PC-3 (cell line): ENCODE data around the gene PPP1R1B. TPM values are rescaled to one million over a fixed set of nuclear protein-coding genes. Genes with fewer than 3 reads are reported as not detected.

Source experiments
- ATAC-seq: fragments of 200-7000 bp; cut with Tn5 transposase; 2 replicates; pipeline ENCODE4 v1.9.1; 2020; ENCODE audit warnings: mild to moderate bottlenecking, moderate library complexity
- BruUV-seq: library from RNA; stranded (reverse); fragments of 400-500 nt; replicated peaks from 2 replicates; lab custom pipeline; 2021; lab: Mats Ljungman, UMichigan
- CTCF ChIA-PET: fragments of 300-600 bp; sonication (Branson Sonifier 250); formaldehyde crosslinking; loops from one replicate; lab custom pipeline; 2022; ENCODE audit warnings: antibody characterized with exemption; lab: Charles Lee
- POLR2A ChIA-PET: fragments of 300-600 bp; sonication (Branson Sonifier 250); formaldehyde crosslinking; loops from one replicate; lab custom pipeline; 2022; ENCODE audit warnings: antibody characterized with exemption; ENCODE audit not compliant: unreplicated experiment; lab: Charles Lee
- DNase-seq: peaks from one replicate; pipeline ENCODE4 v3.0.0-alpha.2; 2015
- H2AFZ ChIP-seq: fragments of 300-600 bp; sonication (generic); 2 replicates; pipeline ENCODE4 v1.6.0; 2016; ENCODE audit warnings: antibody characterized with exemption, low read length
- H3F3A ChIP-seq: fragments of 300-600 bp; sonication (generic); one replicate; pipeline ENCODE4 v1.6.0; 2017; ENCODE audit warnings: antibody characterized with exemption, low read length, control low read depth, mild to moderate bottlenecking; ENCODE audit not compliant: unreplicated experiment
- H3K27ac ChIP-seq: fragments of 300-600 bp; sonication (generic); 2 replicates; pipeline ENCODE4 v1.5.1; 2016; ENCODE audit warnings: mild to moderate bottlenecking, low read length
- H3K27me3 ChIP-seq: fragments of 300-600 bp; sonication (generic); 2 replicates; pipeline ENCODE4 v1.6.1; 2016; ENCODE audit warnings: low read length, mixed read lengths
- H3K36me3 ChIP-seq: fragments of 300-600 bp; sonication (generic); 2 replicates; pipeline ENCODE4 v1.6.1; 2016; ENCODE audit warnings: low read depth, mixed run types, low read length, mixed read lengths
- H3K4me1 ChIP-seq: fragments of 300-600 bp; sonication (generic); 2 replicates; pipeline ENCODE4 v1.5.1; 2016; ENCODE audit warnings: low read length; ENCODE audit not compliant: insufficient read depth
- H3K4me2 ChIP-seq: fragments of 300-600 bp; sonication (generic); 2 replicates; pipeline ENCODE4 v1.6.0; 2016; ENCODE audit warnings: low read length
- H3K4me3 ChIP-seq: fragments of 300-600 bp; sonication (generic); 2 replicates; pipeline ENCODE4 v1.5.1; 2016; ENCODE audit warnings: mild to moderate bottlenecking, low read length, mixed read lengths
- H3K79me2 ChIP-seq: fragments of 300-600 bp; sonication (generic); 2 replicates; pipeline ENCODE4 v1.6.1; 2017; ENCODE audit warnings: low read length, mixed read lengths
- H3K9ac ChIP-seq: fragments of 300-600 bp; sonication (generic); 2 replicates; pipeline ENCODE4 v1.6.0; 2016; ENCODE audit warnings: mild to moderate bottlenecking, low read length
- H3K9me2 ChIP-seq: fragments of 300-600 bp; sonication (generic); replicated peaks from 2 replicates; pipeline ENCODE4 v1.6.1; 2016; ENCODE audit warnings: mixed run types, low read length, mixed read lengths
- H3K9me3 ChIP-seq: fragments of 300-600 bp; sonication (generic); 2 replicates; pipeline ENCODE4 v1.6.1; 2016; ENCODE audit warnings: low read length, mixed read lengths
- H4K20me1 ChIP-seq: fragments of 300-600 bp; sonication (generic); 2 replicates; pipeline ENCODE4 v1.6.1; 2016; ENCODE audit warnings: low read length, mixed read lengths
- EZH2 ChIP-seq: fragments of 300-600 bp; sonication (generic); IDR thresholded peaks from one replicate; pipeline ENCODE4 v1.6.1; 2017; ENCODE audit warnings: antibody characterized with exemption, mild to moderate bottlenecking, low read length; ENCODE audit not compliant: unreplicated experiment
- EZH2phosphoT487 ChIP-seq: fragments of 300-600 bp; sonication (generic); IDR thresholded peaks from 2 replicates; pipeline ENCODE4 v1.6.1; 2018; ENCODE audit warnings: mild to moderate bottlenecking, antibody characterized with exemption, low read length, borderline replicate concordance
- intact Hi-C: fragments of 100-400 bp; cut with micrococcal nuclease; formaldehyde crosslinking; loops from 2 replicates; pipeline ENCODE4 v1.9.0; 2023
- total RNA-seq: library from RNA; depleted of rRNA; stranded (reverse); fragments of >200 nt; gene quantifications from 2 replicates; pipeline ENCODE4 v1.2.3, GENCODE V29; 2014
- TF ChIP-seq, protein P1 (sequence below): fragments of 300-600 bp; sonication (generic); conservative IDR thresholded peaks from 2 replicates; pipeline ENCODE4 v1.5.1; 2017; ENCODE audit warnings: antibody characterized with exemption, low read depth, mild to moderate bottlenecking, low read length

PPP1R1B gene
- total RNA-seq, 1 experiment from 2014 or later: 3.1 TPM

- H3K27me3 ChIP-seq: peaks cover 10% of the 10 kb centered on the region
- DNase-seq: no peak
These were observed 15.2 kb upstream of the PPP1R1B start for GRCh38 chr17:39611401-39612112.

DNA sequence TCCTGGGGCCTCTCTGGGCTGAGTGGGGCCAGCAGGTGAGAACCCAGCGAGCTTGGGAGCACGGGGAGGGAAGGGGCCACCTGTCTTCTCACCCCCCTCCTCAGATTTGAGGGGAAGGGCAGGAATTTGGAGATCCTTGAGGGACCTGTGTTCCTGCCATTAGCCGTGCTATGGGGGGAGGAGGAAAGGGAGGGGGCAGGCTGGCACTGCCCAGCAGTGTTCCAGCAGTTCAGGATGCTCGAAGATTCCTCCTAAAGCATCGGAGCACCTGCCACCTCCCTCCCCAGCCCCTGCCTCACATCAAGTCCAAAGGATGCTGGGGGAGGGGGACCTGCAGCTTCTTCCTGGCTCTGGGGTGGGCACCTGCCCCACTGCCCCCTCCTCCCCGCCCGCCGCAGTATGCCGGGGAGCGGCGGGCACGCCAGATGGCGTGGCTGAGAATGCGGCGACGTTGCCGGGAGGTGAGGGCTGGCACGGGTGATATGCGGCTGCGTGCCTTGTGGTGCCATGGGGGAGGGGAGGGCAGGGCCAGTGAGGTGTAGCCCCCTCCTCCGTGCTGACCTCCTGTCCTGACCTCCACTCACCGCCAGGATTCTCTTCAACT lies 14.4 kb upstream of the PPP1R1B start:
- no peak overlapping the region for H2AFZ ChIP-seq
- H3K79me2 ChIP-seq: no peaks in the 10 kb centered on the region
- H3F3A ChIP-seq: no peaks in the 10 kb centered on the region
- no peak overlapping the region for H3K9ac ChIP-seq
- no peak overlapping the region for H3K4me3 ChIP-seq
- DNase-seq (no peak), ATAC-seq (no peak)
- intact Hi-C loops: no loop called here
- H3K27ac ChIP-seq: no peak overlapping the region
- ChIA-PET CTCF (no interaction called here), POLR2A (no interaction called here)
- no peaks in the 10 kb centered on the region for H3K9me3 ChIP-seq
- no peaks in the 10 kb centered on the region for H4K20me1 ChIP-seq
- peaks cover 1% of the 10 kb centered on the region for H3K27me3 ChIP-seq
- no peaks in the 10 kb centered on the region for H3K4me1 ChIP-seq
- no TSS peak for BruUV-seq
- no peaks in the 10 kb centered on the region for H3K9me2 ChIP-seq
- no peak overlapping the region for H3K4me2 ChIP-seq
- TF ChIP-seq, protein P1, sequence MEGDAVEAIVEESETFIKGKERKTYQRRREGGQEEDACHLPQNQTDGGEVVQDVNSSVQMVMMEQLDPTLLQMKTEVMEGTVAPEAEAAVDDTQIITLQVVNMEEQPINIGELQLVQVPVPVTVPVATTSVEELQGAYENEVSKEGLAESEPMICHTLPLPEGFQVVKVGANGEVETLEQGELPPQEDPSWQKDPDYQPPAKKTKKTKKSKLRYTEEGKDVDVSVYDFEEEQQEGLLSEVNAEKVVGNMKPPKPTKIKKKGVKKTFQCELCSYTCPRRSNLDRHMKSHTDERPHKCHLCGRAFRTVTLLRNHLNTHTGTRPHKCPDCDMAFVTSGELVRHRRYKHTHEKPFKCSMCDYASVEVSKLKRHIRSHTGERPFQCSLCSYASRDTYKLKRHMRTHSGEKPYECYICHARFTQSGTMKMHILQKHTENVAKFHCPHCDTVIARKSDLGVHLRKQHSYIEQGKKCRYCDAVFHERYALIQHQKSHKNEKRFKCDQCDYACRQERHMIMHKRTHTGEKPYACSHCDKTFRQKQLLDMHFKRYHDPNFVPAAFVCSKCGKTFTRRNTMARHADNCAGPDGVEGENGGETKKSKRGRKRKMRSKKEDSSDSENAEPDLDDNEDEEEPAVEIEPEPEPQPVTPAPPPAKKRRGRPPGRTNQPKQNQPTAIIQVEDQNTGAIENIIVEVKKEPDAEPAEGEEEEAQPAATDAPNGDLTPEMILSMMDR: no peak
- TF ChIP-seq EZH2: no peak
- TF ChIP-seq EZH2phosphoT487: no peak
- H3K36me3 ChIP-seq: no peaks in the 10 kb centered on the region

More at GRCh38 chr17:39611401-39612112, 15.2 kb upstream of the PPP1R1B start:
- Histone ChIP-seq H3K36me3 (no peaks in the 10 kb centered on the region), H3K9ac (no peak overlapping the region), H4K20me1 (no peaks in the 10 kb centered on the region), H3K4me2 (no peak overlapping the region), H3K9me2 (no peaks in the 10 kb centered on the region), H2AFZ (no peak overlapping the region), H3K27ac (no peak overlapping the region), H3K9me3 (no peaks in the 10 kb centered on the region), H3K79me2 (no peaks in the 10 kb centered on the region), H3K4me1 (no peaks in the 10 kb centered on the region), H3K4me3 (no peak overlapping the region), H3F3A (no peaks in the 10 kb centered on the region)
- intact Hi-C loops: no loop called here
- no TSS peak for BruUV-seq
- ATAC-seq: no peak
- CTCF ChIA-PET: no interaction called here
- TF ChIP-seq EZH2phosphoT487: no peak
- TF ChIP-seq, protein P1: no peak
- no peak for TF ChIP-seq EZH2
- POLR2A ChIA-PET: no interaction called here

DNA sequence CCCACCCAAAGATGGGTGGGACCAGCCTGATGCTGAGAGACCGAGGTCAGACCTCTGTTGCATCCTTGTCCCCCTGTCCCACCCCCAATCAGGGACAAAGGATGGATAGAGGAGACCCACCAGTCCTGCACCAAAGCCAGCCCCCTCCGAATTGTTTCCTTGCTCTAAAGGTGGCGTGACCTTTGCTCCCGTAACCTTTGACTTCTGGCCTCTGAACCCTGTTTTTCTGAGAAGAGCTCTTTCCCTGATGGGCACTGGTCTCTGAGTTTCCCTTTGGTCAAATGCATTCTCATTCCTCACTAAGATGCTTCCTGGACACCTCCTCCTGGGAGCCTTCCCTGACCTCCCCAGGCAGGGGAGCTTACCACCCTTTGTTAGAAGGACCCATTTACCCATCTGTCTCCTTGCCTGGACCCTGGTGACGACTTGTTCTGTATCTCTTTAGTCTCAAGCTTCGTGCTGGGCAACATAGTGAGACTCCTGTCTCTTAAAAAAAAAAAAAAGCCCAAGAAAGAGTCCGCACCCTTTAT lies 13.8 kb upstream of the PPP1R1B start:
- no peak overlapping the region for H3K4me2 ChIP-seq
- no peak for DNase-seq
- intact Hi-C loops: no loop called here
- H3K9ac ChIP-seq: no peak overlapping the region
- no peaks in the 10 kb centered on the region for H3K27me3 ChIP-seq
- ChIA-PET POLR2A (no interaction called here), CTCF (no interaction called here)
- no peaks in the 10 kb centered on the region for H4K20me1 ChIP-seq
- ATAC-seq: no peak
- no peaks in the 10 kb centered on the region for H3K9me3 ChIP-seq
- H3F3A ChIP-seq: no peaks in the 10 kb centered on the region
- H3K36me3 ChIP-seq: no peaks in the 10 kb centered on the region
- no TSS peak for BruUV-seq
- no peaks in the 10 kb centered on the region for H3K9me2 ChIP-seq
- H3K27ac ChIP-seq: no peak overlapping the region
- H2AFZ ChIP-seq: no peak overlapping the region
- TF ChIP-seq, protein P1: no peak
- no peak for TF ChIP-seq EZH2
- TF ChIP-seq EZH2phosphoT487: no peak
- no peaks in the 10 kb centered on the region for H3K79me2 ChIP-seq
- no peak overlapping the region for H3K4me3 ChIP-seq
- H3K4me1 ChIP-seq: no peaks in the 10 kb centered on the region
